Activated T-helper 1 cell treated with anti-CD3 and anti-CD28 coated beads, Interleukin-12 subunit alpha, Interleukin-12 subunit beta, Interleukin-2, Interleukin-4 antibody, amounts not matched to agents 30 ng/mL and 10 ng/mL and 1 ng/mL, durations not matched to agents 14 hours and 24 hours and 36 hours (primary cell): ENCODE results near the gene ZNF469. TPM values are rescaled to one million over a fixed set of nuclear protein-coding genes. Genes with fewer than 3 reads are reported as not detected.

Experiments
- DNase-seq: peaks from one replicate; pipeline ENCODE4 v3.0.0; 2021; ENCODE audit warnings: low spot score
- H3K27ac Mint-ChIP-seq: one replicate; pipeline ENCODE4 v1.8.0; 2021; ENCODE audit warnings: mild to moderate bottlenecking, mixed read lengths
- H3K27me3 Mint-ChIP-seq: one replicate; pipeline ENCODE4 v1.8.0; 2022; ENCODE audit warnings: mild to moderate bottlenecking, moderate library complexity, mixed read lengths; ENCODE audit not compliant: insufficient read depth
- H3K36me3 Mint-ChIP-seq: one replicate; pipeline ENCODE4 v1.8.0; 2021; ENCODE audit warnings: low read depth, mixed read lengths
- H3K4me1 Mint-ChIP-seq: one replicate; pipeline ENCODE4 v1.8.0; 2021; ENCODE audit warnings: low read depth, mixed read lengths
- H3K4me3 Mint-ChIP-seq: one replicate; pipeline ENCODE4 v1.8.0; 2021; ENCODE audit warnings: mild to moderate bottlenecking, moderate library complexity, mixed read lengths
- H3K9me3 Mint-ChIP-seq: one replicate; pipeline ENCODE4 v1.8.0; 2021; ENCODE audit warnings: mixed read lengths
- intact Hi-C: fragments of 100-400 bp; cut with micrococcal nuclease; formaldehyde crosslinking; loops from one replicate; pipeline ENCODE4 v1.15.1; 2024
- total RNA-seq: library from RNA; stranded (reverse); gene quantifications from 2 replicates; pipeline ENCODE4 v1.2.3, GENCODE V29; 2022

The ZNF469 gene
- total RNA-seq, 1 donor from 2014 or later = 0.57 TPM

DNA sequence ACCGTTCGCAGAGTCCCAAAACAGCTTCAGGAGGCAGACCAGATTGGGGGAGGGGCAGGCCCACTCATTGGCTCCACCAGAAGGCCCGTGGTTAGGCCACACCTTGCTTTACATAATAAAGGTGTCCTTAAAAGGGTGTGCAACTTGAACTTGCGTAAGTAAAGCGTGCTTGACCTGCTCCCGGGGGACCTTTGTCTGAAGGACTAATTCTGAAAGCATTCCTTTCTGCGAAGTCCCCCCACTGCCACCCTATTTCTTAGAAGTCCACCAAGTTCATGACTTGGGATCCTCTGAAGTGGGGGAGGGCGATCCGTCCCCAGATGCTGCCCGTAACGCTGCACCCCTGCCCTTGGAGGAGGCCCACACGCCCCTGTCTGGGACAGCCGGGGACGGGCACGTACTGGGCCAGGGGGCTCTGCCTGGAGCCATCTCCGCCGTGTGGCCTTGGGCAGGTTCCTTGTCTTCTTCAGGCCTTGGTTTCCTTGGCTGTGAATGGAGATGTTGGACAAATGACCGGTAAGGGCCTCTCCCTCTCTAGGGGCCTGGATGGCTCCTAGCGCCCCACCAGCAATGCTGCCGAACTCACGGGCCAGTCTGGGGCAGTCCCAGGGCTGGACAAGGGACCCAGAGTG is 823 bp upstream of the ZNF469 start:
- no peaks in the 10 kb centered on the region for H3K36me3 Mint-ChIP-seq
- H3K27ac Mint-ChIP-seq = no peak overlapping the region
- no peaks in the 10 kb centered on the region for H3K4me1 Mint-ChIP-seq
- H3K4me3 Mint-ChIP-seq = no peak overlapping the region
- no peak for DNase-seq
- intact Hi-C loops = no loop called here
- no peaks in the 10 kb centered on the region for H3K9me3 Mint-ChIP-seq
- peaks cover 22% of the 10 kb centered on the region for H3K27me3 Mint-ChIP-seq

DNA sequence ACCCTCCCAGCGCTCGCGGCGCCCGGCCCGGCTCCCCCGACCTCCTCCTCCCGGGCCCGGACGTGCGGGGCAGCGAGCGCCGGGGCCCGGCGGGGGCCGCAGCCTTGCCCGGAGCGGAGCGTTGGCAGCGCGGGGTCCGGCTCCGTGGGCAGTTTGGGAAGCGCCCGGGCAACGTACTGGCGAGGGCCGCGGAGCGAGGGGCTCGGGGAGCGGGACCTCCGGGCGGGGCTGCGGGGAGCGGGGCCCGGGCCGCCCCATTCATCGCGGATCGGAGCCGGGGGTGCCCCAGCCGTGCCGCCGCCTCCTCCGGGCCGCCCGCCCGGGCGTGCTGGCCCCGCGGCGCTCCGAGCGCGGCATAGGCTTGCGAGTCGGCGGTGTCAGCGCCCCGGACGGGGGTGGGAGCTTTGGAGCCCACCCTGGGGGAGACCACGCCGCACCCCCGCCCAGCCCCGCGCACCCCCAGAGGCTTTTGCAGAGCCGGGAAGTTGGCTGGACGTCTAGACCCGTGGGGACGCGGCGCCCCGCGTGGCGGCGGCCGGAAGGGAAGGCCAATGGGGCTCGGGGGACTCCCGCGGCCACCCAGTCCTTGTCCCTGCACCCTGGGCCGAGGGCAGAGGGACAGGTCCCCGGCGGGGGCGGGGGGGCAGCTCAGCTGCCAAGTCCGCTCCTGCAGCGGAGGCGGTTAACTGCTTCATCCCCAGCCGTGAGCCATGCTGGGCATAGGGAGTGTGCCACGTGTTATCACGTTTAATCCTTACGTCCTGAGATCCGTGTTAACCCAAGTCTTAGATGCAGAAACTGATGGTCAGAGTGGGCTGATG is 852 bp downstream of the ZNF469 start:
- peaks cover 22% of the 10 kb centered on the region for H3K27me3 Mint-ChIP-seq
- intact Hi-C loops = no loop called here
- DNase-seq = no peak
- no peaks in the 10 kb centered on the region for H3K36me3 Mint-ChIP-seq
- H3K4me1 Mint-ChIP-seq = no peaks in the 10 kb centered on the region
- H3K27ac Mint-ChIP-seq = no peak overlapping the region
- H3K4me3 Mint-ChIP-seq = no peak overlapping the region
- H3K9me3 Mint-ChIP-seq = no peaks in the 10 kb centered on the region

DNA sequence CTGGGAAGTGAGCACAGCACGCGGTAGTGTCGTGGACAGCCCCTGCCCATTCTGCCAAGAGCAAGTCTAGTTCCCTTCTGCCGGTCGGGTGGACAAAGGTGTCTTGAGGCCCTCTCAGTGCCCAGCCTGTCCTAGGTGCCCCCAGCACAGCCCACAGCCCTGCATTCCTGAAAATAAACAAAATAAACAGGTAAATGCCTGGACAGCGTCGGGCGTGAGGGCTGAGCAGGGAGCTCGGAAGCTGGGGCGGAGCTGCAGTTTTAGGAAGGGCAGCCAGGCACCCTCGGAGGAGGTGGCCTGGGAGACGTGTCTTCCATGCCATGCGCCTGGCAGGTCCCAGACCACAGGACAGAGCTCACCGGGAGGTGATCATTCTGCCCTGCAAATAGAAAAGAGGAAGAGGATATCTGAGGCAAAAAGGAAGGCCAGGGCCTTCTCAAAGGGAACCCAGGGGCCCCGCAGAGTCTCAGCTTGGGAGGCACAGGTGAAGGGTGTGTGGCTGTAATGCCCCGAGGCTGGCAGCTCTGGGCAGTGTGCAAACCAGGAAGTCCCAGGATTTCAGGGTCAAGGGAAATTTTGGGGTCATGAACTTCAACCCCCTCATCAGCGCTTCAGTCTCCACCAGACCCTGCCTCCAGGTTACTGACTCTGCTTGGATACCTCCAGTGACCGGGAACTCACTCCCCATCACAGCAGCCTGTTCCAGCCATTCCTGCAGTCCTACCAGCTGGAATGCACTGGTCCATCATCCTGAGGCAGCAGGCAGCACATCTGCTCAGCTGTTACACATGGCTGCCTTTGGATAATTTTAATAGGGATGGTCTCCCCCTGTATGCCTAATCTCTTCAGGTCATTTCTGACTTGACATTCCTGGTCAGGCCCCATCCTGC is 1.7 kb downstream of the ZNF469 start:
- no peak overlapping the region for H3K4me3 Mint-ChIP-seq
- H3K9me3 Mint-ChIP-seq = no peaks in the 10 kb centered on the region
- H3K27ac Mint-ChIP-seq = no peak overlapping the region
- DNase-seq = no peak
- peaks cover 22% of the 10 kb centered on the region for H3K27me3 Mint-ChIP-seq
- H3K36me3 Mint-ChIP-seq = no peaks in the 10 kb centered on the region
- intact Hi-C loops = no loop called here
- H3K4me1 Mint-ChIP-seq = no peaks in the 10 kb centered on the region

DNA sequence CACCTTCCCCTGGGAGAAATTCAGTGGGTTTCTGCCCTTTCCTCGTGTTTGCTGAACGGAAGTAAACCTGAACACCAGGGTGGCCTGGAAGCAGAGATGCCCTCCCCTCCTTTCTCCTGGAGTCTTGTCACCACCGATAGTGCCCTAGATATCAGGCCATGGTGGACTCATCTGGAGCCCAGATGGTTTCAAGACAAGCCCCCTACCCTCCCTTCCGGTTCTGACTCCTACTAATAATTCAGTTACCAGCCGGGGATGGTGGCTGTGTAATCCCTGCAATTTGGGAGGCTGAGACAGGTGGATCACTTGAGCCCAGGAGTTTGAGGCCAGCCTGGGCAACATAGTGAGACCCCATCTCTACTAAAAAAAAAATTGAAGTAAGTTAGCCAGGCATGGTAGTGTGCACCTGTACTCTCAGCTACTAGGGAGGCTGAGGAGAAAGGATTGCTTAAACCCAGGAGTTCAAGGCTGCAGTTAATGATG is 2.4 kb downstream of the ZNF469 start:
- Mint-ChIP-seq H3K4me1 (no peaks in the 10 kb centered on the region), H3K36me3 (no peaks in the 10 kb centered on the region), H3K9me3 (no peaks in the 10 kb centered on the region), H3K27me3 (peaks cover 22% of the 10 kb centered on the region), H3K4me3 (no peak overlapping the region), H3K27ac (no peak overlapping the region)
- no peak for DNase-seq
- intact Hi-C loops = no loop called here

DNA sequence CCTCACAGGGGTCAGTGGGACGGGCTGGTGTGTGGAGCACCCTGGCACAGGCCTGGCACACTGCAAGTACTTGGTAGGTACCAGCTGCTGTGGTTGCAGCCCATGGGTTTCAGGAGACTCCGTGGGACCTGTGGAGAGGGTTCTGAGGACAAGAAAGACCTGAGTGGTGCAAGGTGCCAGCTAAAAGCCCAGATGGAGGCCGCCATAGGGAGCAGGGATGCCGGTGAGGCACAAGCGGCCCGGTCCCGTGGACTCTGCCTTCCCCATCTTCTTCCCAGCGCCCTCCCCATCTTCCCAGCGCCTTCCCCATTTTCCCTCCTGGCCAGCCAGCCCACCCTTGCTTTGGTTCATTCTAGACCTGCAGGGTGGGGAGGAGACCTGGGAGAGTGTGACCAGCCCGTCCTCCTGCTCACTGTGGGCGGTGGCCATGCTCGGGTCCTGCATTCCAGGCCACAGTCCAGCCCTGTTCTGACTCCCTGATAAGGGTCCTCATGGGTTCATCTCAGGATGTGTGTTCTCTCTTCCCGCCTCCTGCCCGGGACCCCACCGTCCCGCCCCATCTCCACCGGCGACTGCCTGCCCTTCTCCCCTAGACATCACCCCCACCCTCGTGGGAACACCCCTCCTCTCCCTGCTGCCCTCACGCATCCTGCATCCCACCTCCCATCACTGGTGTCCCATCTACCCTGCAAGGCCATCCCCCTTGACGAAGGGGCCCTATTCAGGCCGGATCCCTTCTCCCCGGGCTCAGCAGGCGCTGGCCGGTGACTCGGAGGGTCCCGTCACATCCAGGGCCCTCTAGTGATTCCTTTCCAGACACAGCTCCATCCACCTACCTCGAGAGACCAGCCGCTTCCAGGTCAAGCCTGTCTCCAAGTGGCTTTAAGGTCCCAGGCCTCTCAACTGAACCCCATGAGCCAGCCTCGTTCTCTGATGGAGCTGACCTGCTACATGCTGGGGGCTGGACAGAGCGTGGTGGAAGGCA is 3.4 kb downstream of the ZNF469 start:
- Mint-ChIP-seq H3K27ac (no peak overlapping the region), H3K9me3 (no peaks in the 10 kb centered on the region), H3K27me3 (peaks cover 22% of the 10 kb centered on the region), H3K4me3 (no peak overlapping the region), H3K36me3 (no peaks in the 10 kb centered on the region), H3K4me1 (no peaks in the 10 kb centered on the region)
- intact Hi-C loops = no loop called here
- no peak for DNase-seq

DNA sequence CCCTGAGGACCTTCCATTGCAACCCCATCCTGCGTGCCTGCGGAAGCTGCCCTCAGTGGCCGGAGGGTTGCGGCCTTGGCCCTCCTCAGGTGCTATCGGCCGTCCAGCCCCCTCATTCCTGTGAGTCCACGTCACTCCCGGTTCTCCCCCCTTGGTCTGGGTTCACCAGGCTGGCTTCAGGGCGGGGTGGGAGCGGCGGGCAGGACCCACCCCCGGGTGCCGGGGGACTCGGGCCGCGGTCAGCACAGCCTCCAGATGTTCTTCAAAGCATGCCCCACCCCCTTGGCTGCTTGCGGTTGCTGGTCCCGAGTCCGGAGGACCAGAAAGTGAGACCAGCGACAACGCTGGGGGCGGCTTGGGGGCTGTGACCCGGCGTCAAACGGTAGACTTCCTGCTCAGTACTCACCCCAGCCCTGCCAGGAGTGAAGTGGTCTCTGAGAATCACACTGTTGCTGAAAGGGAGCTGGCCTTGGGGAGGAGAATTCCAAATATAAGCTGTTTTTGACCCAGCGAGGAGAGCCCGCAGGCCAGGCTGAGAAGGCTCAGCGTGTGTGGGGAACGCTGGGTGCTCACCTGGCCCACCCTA is 4.5 kb downstream of the ZNF469 start:
- H3K36me3 Mint-ChIP-seq = no peaks in the 10 kb centered on the region
- peaks cover 20% of the 10 kb centered on the region for H3K27me3 Mint-ChIP-seq
- intact Hi-C loops = no loop called here
- H3K4me1 Mint-ChIP-seq = no peaks in the 10 kb centered on the region
- no peaks in the 10 kb centered on the region for H3K9me3 Mint-ChIP-seq
- no peak for DNase-seq
- no peak overlapping the region for H3K4me3 Mint-ChIP-seq
- H3K27ac Mint-ChIP-seq = no peak overlapping the region

DNA sequence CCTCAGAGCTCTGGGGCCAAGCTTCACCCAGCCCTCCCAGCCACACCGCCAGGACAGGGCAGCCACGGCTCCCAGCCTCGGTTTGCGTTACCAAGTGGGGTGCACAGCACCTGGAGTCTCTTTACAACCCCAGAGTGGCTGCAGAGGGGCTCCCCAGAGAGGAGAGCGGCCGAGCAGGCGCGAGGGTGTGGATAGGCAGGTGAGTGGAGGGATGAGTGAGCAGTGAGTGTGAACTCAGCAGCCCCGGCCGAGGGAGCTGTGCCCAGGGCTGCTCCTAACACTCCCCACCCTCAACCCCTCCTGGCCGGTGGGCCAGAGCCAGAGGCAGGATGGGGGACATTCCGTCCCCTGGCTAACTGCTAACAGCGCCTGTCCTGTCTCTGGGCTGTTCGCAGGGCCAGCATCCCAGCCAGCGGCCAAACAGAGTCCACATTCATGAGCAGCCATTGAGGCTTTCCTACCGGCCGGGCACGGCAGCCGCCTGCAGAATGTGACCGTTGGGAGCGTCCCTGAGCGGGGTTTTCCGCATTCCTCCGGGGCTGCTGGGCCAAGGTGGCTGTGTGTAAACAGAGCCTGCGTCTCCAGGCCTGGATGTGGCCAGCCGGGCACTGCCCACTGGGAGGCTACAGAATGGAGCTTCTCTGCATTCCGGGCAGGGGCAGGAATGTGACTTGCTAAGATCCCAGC is 5.3 kb downstream of the ZNF469 start:
- Mint-ChIP-seq H3K4me1 (no peaks in the 10 kb centered on the region), H3K4me3 (no peak overlapping the region), H3K9me3 (no peaks in the 10 kb centered on the region), H3K27me3 (peaks cover 15% of the 10 kb centered on the region), H3K27ac (no peak overlapping the region), H3K36me3 (no peaks in the 10 kb centered on the region)
- intact Hi-C loops = no loop called here
- DNase-seq = no peak

DNA sequence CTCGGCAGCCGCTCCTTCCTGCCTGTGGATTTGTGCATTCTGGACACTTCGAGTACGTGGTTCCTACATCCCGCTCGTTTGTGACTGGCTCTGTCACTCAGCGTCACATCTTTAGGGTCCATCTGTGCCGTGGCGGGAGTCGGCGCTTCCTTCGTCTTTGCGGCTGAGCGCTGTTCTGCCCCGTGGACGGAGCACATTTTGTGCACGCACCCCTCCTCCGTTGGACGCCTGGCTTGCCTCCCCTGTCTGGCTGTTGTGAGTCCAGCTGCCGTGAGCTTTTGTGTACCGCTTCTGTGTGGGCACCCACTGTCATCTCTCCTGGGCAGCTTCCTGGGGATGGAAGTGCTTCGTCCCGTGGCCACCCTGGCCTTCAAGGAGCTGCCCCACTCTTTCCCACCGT is 6.4 kb downstream of the ZNF469 start:
- no peak overlapping the region for H3K4me3 Mint-ChIP-seq
- peaks cover 13% of the 10 kb centered on the region for H3K27me3 Mint-ChIP-seq

DNA sequence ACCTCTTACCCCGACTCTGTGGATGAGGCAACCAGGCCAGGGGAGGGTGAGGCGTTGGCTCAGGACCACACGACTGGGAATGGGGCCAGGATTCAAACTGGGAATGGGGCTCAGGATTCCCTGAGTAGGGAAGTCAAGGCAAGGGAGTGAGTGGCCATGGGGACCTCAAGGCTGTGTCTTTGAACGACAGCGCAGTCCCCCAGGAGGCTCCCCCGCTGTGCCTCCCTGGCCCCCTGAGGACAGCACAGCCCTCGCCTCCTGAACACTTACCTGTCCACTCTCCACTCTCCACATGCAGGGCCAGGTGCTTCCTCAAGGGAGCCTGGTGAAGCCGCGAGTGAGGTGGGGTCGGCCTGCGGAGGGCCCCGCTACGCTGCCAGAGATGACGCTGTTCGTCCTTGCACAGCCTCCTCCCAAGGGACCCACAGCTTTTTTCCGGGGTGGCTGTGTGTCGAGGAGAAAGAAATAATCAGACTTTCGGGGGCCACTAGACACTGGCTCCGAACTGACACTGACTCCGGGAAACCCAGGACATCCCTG is 6.9 kb downstream of the ZNF469 start:
- H3K9me3 Mint-ChIP-seq = no peaks in the 10 kb centered on the region
- H3K36me3 Mint-ChIP-seq = no peaks in the 10 kb centered on the region
- no peak overlapping the region for H3K4me3 Mint-ChIP-seq
- H3K27ac Mint-ChIP-seq = no peak overlapping the region
- intact Hi-C loops = no loop called here
- peaks cover 9% of the 10 kb centered on the region for H3K27me3 Mint-ChIP-seq
- no peak for DNase-seq
- no peaks in the 10 kb centered on the region for H3K4me1 Mint-ChIP-seq

More for the DNA sequence above, 6.4 kb downstream of the ZNF469 start:
- Mint-ChIP-seq H3K27ac (no peak overlapping the region), H3K4me1 (no peaks in the 10 kb centered on the region), H3K36me3 (no peaks in the 10 kb centered on the region), H3K9me3 (no peaks in the 10 kb centered on the region)
- DNase-seq = no peak
- intact Hi-C loops = no loop called here

- Mint-ChIP-seq H3K36me3 (no peaks in the 10 kb centered on the region), H3K27ac (no peak overlapping the region), H3K4me3 (no peak overlapping the region), H3K9me3 (no peaks in the 10 kb centered on the region), H3K4me1 (no peaks in the 10 kb centered on the region), H3K27me3 (peaks cover 4% of the 10 kb centered on the region)
- no peak for DNase-seq
- intact Hi-C loops = no loop called here
Measured at GRCh38 chr16:88390265-88390664, 7.5 kb downstream of the ZNF469 start.

DNA sequence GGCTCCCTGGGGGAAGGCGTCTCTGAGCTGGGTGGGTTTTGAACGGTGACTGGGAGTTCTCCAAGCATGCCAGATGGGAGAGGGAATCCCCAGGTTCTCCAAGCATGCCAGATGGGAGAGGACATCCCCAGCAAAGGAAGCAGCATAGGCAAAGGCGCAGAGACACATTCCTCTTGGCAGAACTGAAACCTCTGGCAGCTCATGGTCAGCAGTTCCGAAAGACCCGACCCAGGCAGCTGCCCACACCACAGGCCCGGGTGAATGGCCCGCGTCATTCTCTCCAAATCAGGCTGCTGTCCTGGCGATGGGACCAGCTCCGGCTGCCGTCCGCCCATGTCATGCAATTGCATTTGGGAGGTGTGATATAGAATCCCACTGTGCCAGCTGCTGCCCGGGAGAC is 8.0 kb downstream of the ZNF469 start:
- no peak overlapping the region for H3K4me3 Mint-ChIP-seq
- no peak overlapping the region for H3K27ac Mint-ChIP-seq
- DNase-seq = no peak
- no peaks in the 10 kb centered on the region for H3K9me3 Mint-ChIP-seq
- no peaks in the 10 kb centered on the region for H3K27me3 Mint-ChIP-seq
- H3K4me1 Mint-ChIP-seq = no peaks in the 10 kb centered on the region
- no peaks in the 10 kb centered on the region for H3K36me3 Mint-ChIP-seq
- intact Hi-C loops = no loop called here
